DND-41 (cell line): ENCODE measurements around the gene CCDC142.

Experiments used
- ATAC-seq: fragments of 200-7000 bp; cut with Tn5 transposase; 3 replicates; pipeline ENCODE4 v1.9.1; 2021; ENCODE audit warnings: low read depth; ENCODE audit not compliant: insufficient read depth
- DNase-seq: peaks from one replicate; pipeline ENCODE4 v3.0.0-alpha.2; 2020
- H2AFZ ChIP-seq: 2 replicates; pipeline ENCODE4 v1.6.0; 2012; ENCODE audit warnings: low read depth, low read length
- H3K27ac ChIP-seq: 2 replicates; pipeline ENCODE4 v1.5.1; 2012; ENCODE audit warnings: low read length, inconsistent platforms
- H3K27me3 ChIP-seq: fragments of 200-600 bp; sonication (generic); 2 replicates; pipeline ENCODE4 v1.6.0; 2012; ENCODE audit warnings: low read length, mild to moderate bottlenecking, inconsistent platforms; ENCODE audit not compliant: insufficient read depth, poor library complexity
- H3K36me3 ChIP-seq: 2 replicates; pipeline ENCODE4 v1.5.1; 2012; ENCODE audit warnings: low read length, inconsistent platforms; ENCODE audit not compliant: insufficient read depth
- H3K4me1 ChIP-seq: 2 replicates; pipeline ENCODE4 v1.5.1; 2012; ENCODE audit warnings: mild to moderate bottlenecking, low read length; ENCODE audit not compliant: insufficient read depth
- H3K4me2 ChIP-seq: 2 replicates; pipeline ENCODE4 v1.6.0; 2012; ENCODE audit warnings: mild to moderate bottlenecking, moderate library complexity, low read length, inconsistent platforms; ENCODE audit not compliant: insufficient read depth
- H3K4me3 ChIP-seq, 2 experiments: fragments of 200-600 bp in 1 of 2; shearing (Covaris generic) in 1 of 2; 2 replicates each; pipeline ENCODE4 v1.5.1; 2012 to 2016; ENCODE audit warnings: inconsistent platforms in 2 of 2, low read length in 2 of 2, mild to moderate bottlenecking in 2 of 2, low read depth in 1 of 2, moderate library complexity in 1 of 2
- H3K79me2 ChIP-seq: 2 replicates; pipeline ENCODE4 v1.6.0; 2012; ENCODE audit warnings: low read length, inconsistent platforms; ENCODE audit not compliant: insufficient read depth
- H3K9ac ChIP-seq: 2 replicates; pipeline ENCODE4 v1.6.0; 2012; ENCODE audit warnings: low read depth, mild to moderate bottlenecking, inconsistent platforms, low read length, moderate library complexity
- H3K9me3 ChIP-seq: 2 replicates; pipeline ENCODE4 v1.5.1; 2012; ENCODE audit warnings: low read length, moderate library complexity, mild to moderate bottlenecking, inconsistent platforms; ENCODE audit not compliant: insufficient read depth, severe bottlenecking
- H4K20me1 ChIP-seq: 2 replicates; pipeline ENCODE4 v1.6.0; 2012; ENCODE audit warnings: low read length; ENCODE audit not compliant: insufficient read depth
- EZH2 ChIP-seq: IDR thresholded peaks from 3 replicates; pipeline ENCODE4 v1.6.1; 2012; ENCODE audit warnings: borderline replicate concordance, low read depth, mild to moderate bottlenecking, moderate library complexity, low read length, inconsistent platforms; ENCODE audit not compliant: severe bottlenecking
- TF ChIP-seq, protein P1 (sequence below): IDR thresholded peaks from 2 replicates; pipeline ENCODE4 v1.5.1; 2012; ENCODE audit warnings: borderline replicate concordance, low read length, moderate library complexity, mild to moderate bottlenecking; ENCODE audit not compliant: poor library complexity, severe bottlenecking; ENCODE audit errors: extremely low read depth

CCDC142 gene, protein sequence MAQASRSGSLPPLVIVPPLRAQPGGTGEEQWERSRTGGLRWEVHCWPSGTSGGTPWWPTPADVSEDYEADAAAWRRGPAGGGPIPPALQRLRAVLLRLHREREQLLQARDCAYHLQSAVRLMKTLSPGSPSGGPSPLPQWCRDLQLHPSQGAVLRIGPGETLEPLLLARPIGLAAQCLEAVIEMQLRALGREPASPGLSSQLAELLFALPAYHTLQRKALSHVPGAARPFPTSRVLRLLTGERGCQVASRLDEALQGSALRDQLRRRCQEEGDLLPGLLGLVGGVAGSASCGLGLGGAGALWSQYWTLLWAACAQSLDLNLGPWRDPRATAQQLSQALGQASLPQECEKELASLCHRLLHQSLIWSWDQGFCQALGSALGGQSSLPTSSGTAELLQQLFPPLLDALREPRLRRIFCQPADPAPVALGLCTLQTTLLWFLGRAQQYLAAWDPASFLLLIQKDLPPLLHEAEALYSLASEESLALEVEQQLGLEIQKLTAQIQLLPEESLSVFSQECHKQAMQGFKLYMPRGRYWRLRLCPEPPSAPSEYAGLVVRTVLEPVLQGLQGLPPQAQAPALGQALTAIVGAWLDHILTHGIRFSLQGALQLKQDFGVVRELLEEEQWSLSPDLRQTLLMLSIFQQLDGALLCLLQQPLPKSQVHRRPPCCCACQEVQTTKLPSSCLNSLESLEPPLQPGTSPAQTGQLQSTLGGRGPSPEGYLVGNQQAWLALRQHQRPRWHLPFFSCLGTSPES

DNA sequence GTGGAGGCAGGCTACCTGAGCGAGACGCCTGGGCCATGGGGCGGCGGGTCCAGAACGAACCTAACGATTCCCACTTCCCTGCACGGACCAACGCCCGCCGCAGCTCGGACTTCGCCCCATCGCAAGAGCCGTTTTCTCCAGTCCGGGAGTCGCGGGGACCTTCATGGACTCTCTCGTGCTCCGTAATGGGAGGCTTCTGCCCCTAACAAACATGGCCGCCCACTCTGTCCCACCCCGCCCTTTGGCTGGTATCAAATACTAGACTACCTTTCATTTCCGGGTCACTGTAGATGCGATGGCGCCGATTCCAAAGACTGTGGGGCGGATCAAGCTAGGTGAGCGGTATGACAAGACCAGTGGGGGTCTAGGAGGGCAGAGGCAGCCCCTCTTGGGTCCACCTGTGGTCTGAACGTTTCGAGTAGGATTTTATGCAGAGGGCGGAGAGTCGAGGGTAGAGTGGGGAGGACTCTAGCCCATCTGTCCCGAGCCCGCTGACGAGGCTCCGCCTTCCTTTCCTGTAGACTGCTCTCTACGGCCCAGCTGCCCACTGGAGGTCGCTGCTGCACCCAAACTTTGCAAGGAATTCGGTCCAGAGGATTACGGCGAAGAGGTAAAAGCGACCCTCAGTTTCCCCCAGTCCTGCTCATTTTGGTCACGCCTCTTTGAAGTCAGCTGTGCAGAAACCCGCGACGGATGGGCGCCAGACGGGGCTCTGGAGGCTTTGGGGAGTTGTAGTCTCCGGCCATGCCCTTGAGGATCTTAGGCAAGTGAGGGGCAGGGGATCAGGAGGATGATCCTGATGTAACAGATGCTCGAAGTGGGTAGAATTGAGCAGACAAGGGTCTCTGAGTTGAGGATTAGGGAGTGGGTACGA is at the start of gene CCDC142, which contains the start of gene TTC31:
TSS of gene CCDC142 (minus strand) at position 198 of the 874 bp plus-strand sequence. CDS start at position 37, 161 bp downstream.
TSS of gene TTC31 (plus strand) at position 281 of the 874 bp plus-strand sequence. CDS start at position 296, 15 bp downstream.
- no peak for TF ChIP-seq EZH2
- TF ChIP-seq, protein P1, sequence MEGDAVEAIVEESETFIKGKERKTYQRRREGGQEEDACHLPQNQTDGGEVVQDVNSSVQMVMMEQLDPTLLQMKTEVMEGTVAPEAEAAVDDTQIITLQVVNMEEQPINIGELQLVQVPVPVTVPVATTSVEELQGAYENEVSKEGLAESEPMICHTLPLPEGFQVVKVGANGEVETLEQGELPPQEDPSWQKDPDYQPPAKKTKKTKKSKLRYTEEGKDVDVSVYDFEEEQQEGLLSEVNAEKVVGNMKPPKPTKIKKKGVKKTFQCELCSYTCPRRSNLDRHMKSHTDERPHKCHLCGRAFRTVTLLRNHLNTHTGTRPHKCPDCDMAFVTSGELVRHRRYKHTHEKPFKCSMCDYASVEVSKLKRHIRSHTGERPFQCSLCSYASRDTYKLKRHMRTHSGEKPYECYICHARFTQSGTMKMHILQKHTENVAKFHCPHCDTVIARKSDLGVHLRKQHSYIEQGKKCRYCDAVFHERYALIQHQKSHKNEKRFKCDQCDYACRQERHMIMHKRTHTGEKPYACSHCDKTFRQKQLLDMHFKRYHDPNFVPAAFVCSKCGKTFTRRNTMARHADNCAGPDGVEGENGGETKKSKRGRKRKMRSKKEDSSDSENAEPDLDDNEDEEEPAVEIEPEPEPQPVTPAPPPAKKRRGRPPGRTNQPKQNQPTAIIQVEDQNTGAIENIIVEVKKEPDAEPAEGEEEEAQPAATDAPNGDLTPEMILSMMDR = peak; percentile 97
- Histone ChIP-seq H3K27me3 (no peaks in the 10 kb centered on the region), H3K36me3 (peaks cover 53% of the 10 kb centered on the region), H3K4me2 (peak within 1 kb of the TSS; percentile 100), H3K9me3 (no peaks in the 10 kb centered on the region), H3K9ac (peak within 1 kb of the TSS; percentile 92), H2AFZ (peak within 1 kb of the TSS; percentile 99), H3K4me3 (peak within 1 kb of the TSS; percentile 88 to 95), H3K79me2 (peaks cover 61% of the 10 kb centered on the region), H4K20me1 (peaks cover 15% of the 10 kb centered on the region), H3K4me1 (peaks cover 40% of the 10 kb centered on the region), H3K27ac (peak within 1 kb of the TSS; percentile 99)
- peak; percentile 96 for DNase-seq
- ATAC-seq = peak; percentile 88

DNA sequence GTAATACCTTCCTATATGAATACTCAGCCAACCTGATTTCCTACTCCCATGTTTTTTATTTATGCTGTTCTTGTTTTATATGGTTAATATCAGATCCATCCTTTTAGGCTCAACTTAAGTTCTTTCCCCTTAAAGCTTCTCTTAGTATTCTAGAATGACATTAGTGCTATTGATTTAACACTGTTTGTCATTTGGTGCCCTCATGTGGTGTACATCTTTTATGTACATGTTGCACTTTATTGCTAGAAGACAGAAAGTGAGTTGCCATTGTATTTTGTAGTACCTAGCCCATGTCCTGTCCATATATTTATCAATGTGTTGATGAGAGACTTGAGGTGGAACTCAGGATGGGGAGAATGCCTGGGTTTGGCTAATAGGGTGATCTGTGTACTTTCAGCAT is 49.4 kb upstream of the CCDC142 start:
- H3K4me3 ChIP-seq = no peak overlapping the region
- no peak overlapping the region for H3K4me2 ChIP-seq
- H3K9me3 ChIP-seq = no peaks in the 10 kb centered on the region
- ATAC-seq (no peak), DNase-seq (no peak)
- H2AFZ ChIP-seq = no peak overlapping the region
- H3K4me1 ChIP-seq = peaks cover 35% of the 10 kb centered on the region
- H3K27me3 ChIP-seq = no peaks in the 10 kb centered on the region
- H3K79me2 ChIP-seq = peaks cover 38% of the 10 kb centered on the region
- H3K9ac ChIP-seq = no peak overlapping the region
- peaks cover 51% of the 10 kb centered on the region for H3K36me3 ChIP-seq
- H3K27ac ChIP-seq = no peak overlapping the region
- peaks cover 12% of the 10 kb centered on the region; the same call in 1 of the 2 replicates for H4K20me1 ChIP-seq
- TF ChIP-seq EZH2 = no peak
- TF ChIP-seq, protein P1 = peak; percentile 53

DNA sequence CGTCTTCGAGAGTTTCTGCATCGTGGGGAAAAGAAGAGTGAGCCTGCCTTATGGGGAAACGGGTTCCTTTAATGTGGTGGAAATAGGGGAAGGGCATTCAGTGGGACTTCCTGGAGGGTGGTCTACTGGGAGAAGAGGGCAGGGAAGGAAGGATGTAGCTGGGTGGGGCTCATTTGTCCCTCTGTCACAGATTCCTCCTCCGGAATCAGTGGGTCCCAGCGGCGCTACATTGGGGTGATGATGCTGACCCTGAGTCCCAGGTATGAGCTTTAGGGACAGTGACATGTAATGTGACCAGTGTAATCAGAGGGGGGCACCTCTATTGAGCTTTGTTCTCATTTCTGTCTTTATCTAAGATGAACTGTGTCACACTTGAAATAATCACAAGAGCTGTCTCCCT is 48.9 kb upstream of the CCDC142 start:
- H4K20me1 ChIP-seq = peaks cover 15% of the 10 kb centered on the region; the same call in 1 of the 2 replicates
- ATAC-seq = no peak
- H3K9me3 ChIP-seq = no peaks in the 10 kb centered on the region
- DNase-seq = no peak
- peak overlapping the region; percentile 87; the same call in 1 of the 2 replicates for H3K4me2 ChIP-seq
- H3K27ac ChIP-seq = no peak overlapping the region
- no peak overlapping the region for H2AFZ ChIP-seq
- peaks cover 38% of the 10 kb centered on the region for H3K4me1 ChIP-seq
- TF ChIP-seq, protein P1 = no peak
- no peak for TF ChIP-seq EZH2
- no peak overlapping the region for H3K9ac ChIP-seq
- H3K27me3 ChIP-seq = no peaks in the 10 kb centered on the region
- H3K36me3 ChIP-seq = peaks cover 57% of the 10 kb centered on the region
- peaks cover 38% of the 10 kb centered on the region for H3K79me2 ChIP-seq
- H3K4me3 ChIP-seq = peak overlapping the region in 1 of 2 experiments; percentile 67; a peak in 1 of 4 replicates
